Stimulated activated CD4-positive, alpha-beta T cell treated with anti-CD3 and anti-CD28 coated beads, Interleukin-1b, Interleukin-23, amount 100 ng/mL, for 4 hours (primary cell): Measurements from ENCODE around the gene DEPP1.

Source experiments
- DNase-seq, 2 donors: peaks; one replicate each; pipeline ENCODE4 v3.0.0-alpha.2; 2020; ENCODE audit warnings: low read depth in 2 of 2

Gene DEPP1

GRCh38 chr10:44933451-44934321 is 44.9 kb downstream of the DEPP1 start:
- DNase-seq, result no peak

DNA sequence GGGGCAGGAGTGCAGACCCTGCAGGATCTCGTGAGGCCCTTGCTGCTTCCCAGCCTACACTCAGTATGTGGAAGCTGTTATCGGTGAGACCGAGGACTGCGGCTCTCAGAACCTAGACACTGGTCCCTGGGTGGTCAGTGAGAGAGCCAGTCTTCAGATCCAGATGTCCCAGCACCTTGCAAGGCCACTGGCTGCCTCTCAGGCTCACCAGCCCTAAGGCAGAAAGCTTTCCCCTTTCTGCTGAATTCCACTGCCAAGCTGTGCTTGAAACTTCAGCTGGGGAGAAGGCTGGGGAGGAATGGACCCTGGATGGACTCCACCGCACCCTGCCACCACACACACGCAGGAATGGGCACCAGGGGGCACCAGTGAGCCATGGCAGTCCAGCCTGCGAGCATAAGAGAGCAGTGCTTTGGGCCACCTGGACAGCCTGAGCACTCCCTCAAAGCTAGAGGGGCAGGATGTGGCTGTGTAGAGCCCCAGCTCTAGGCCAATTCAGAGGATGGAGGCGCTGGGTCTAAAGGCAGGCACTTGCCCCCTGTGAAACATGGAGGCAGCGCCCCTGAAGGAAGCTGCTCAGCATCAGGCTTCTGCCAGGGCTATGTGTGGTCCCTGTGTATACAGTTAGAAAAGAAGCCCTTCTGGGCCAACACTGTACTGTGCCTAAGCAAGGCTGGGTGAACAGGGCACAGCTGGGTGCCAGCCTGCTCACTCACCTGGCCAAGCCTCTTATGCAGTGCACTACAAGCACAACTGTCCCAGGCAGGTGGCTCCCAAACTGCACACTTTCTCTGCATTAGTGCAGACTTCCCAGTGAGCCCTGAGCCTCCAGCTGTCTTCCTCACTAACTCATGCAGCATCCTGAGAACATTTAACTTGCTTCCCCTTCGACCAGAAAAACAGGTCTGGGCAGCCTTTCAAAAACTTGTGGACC is 45.8 kb downstream of the DEPP1 start:
- peak; percentile 73 to 82 for DNase-seq

GRCh38 chr10:44931621-44932516 is 46.7 kb downstream of the DEPP1 start:
- DNase-seq, result no peak

DNA sequence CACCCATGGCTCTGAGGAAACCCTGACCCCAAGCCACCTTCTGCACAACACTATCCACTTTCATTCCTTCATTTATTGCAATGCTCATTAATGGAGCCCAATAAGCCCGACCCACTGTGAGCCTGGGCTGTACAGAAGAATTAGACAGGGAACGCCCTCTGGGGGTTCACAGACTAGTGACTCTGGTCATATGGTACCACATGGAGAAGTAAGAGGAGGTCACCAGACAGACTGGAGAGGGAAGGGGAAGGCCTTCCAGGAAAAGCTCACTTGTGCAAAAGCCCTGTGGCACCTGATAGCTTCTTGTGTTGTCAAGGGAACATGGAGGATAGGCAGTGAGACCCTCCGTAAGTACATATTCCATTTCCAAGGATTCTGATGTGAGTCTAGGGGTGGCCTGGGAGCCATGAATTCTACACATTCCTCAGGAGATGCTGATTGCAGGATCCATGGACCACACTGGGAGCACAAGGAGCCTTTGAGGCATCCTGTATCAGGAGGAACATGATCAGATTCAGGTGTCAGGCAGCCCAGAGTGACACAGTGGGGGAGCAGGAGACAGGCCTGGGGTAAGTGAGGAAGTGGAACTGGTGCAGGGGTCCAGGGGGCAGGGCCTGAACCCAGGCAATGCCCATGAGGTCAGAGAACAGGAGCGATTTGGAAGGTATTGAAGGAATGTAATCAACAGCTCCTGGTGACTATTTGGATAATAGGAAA is 47.5 kb downstream of the DEPP1 start:
- DNase-seq, result no peak

GRCh38 chr10:44929356-44930255 is 49.0 kb downstream of the DEPP1 start:
- no peak for DNase-seq

GRCh38 chr10:44928462-44928861 is 50.1 kb downstream of the DEPP1 start:
- no peak for DNase-seq

DNA sequence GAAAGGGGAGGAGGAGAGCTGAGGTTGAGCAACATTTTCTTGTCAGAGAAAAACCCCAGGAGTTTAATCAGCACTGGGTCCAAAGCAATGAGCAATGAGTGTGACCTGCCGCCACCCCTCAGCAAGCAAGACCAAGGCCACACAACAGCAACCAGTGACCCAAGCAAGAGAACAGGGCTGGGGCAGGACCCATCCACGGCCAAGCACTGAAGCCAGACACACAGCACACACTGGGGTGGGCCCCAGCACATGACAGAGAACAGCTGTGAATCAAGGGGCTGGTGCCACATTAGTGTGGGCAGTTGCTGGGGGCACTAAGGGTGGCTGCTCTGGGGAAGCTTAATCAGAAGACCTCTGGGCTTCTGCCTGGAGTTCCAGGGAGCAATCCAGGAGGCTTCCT is 51.3 kb downstream of the DEPP1 start:
- no peak for DNase-seq

GRCh38 chr10:44926751-44927351 is 51.8 kb downstream of the DEPP1 start:
- no peak for DNase-seq
